ENCODE results near the gene NAPSA.

The NAPSA gene

DNA sequence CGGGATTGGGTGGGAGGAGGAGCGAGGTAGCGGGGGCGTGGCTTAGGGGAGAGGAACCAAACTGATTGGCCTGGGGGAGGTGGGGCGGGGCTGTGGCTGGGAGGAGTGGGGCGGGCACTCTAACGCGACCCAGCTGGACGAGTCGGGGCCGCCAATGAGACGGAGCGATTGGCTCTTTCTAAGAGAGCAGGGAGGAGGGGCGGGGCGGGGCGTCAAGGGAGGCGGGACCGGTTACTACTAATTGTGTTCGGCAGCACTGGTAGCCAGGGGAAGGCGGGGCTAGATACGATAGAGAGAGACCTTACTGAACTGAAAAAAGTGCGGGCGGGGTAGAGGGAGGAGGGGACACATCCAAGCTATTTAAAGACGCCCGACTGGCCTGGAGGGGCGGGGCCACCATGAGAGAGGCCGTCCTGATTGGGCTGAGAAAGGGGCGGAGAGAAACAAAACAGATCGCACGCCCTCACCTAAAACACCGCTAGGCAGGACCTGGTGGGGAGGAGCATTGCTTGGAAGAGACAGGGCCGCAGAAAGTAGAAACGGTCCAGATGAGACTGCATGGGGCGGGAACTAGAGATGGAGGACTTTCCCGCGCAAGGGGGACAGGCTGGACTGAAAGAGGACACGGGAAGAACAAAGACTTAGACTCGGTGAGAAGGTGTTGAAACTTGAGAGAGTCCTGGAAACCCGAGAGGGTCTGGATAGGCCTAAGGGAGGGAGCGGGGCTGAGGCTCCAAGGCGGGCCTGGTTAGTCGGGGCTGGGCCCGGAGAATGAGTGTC, 36.1 kb downstream of the NAPSA start, which contains the start of gene KCNC3:
Gene KCNC3, minus strand, starts transcription at position 232 of the 780 bp plus-strand sequence. CDS start 295 bp downstream, outside the sequence.
- peaks cover 27% of the 10 kb centered on the region for H4K20me1 ChIP-seq (ENCODE audit: control insufficient read depth, insufficient read depth, low read depth, low read length)
- H3K4me2 ChIP-seq (ENCODE audit: low read length) = peak within 1 kb of the TSS; percentile 99
- peaks cover 22% of the 10 kb centered on the region for H3K79me2 ChIP-seq (ENCODE audit: control insufficient read depth, low read length)
- peaks cover 25% of the 10 kb centered on the region for H3K27me3 ChIP-seq (ENCODE audit: control insufficient read depth, low read length)
- no peak for TF ChIP-seq EZH2phosphoT487 (IDR thresholded peaks at IDR 0.05; ENCODE audit: borderline replicate concordance, low read length)
- TF ChIP-seq, protein P1, sequence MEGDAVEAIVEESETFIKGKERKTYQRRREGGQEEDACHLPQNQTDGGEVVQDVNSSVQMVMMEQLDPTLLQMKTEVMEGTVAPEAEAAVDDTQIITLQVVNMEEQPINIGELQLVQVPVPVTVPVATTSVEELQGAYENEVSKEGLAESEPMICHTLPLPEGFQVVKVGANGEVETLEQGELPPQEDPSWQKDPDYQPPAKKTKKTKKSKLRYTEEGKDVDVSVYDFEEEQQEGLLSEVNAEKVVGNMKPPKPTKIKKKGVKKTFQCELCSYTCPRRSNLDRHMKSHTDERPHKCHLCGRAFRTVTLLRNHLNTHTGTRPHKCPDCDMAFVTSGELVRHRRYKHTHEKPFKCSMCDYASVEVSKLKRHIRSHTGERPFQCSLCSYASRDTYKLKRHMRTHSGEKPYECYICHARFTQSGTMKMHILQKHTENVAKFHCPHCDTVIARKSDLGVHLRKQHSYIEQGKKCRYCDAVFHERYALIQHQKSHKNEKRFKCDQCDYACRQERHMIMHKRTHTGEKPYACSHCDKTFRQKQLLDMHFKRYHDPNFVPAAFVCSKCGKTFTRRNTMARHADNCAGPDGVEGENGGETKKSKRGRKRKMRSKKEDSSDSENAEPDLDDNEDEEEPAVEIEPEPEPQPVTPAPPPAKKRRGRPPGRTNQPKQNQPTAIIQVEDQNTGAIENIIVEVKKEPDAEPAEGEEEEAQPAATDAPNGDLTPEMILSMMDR (IDR thresholded peaks at IDR 0.05; ENCODE audit: low read depth, low read length, poor library complexity, severe bottlenecking) = no peak
- H3K4me3 ChIP-seq (ENCODE audit: low read length) = peak within 1 kb of the TSS; percentile 84
- peak within 1 kb of the TSS; percentile 85 for H3K27ac ChIP-seq (ENCODE audit: low read depth, low read length)
- H3K4me1 ChIP-seq (ENCODE audit: control insufficient read depth, low read length) = peaks cover 79% of the 10 kb centered on the region
- no peaks in the 10 kb centered on the region for H3K9me3 ChIP-seq (ENCODE audit: control insufficient read depth, insufficient read depth, low read length)
- peaks cover 23% of the 10 kb centered on the region for H3F3A ChIP-seq (ENCODE audit: control insufficient read depth, insufficient read depth)
- no peaks in the 10 kb centered on the region for H3K9me2 ChIP-seq (replicated peaks; ENCODE audit: control insufficient read depth, low read length)
- H3K36me3 ChIP-seq (ENCODE audit: control insufficient read depth, low read length) = peaks cover 24% of the 10 kb centered on the region

DNA sequence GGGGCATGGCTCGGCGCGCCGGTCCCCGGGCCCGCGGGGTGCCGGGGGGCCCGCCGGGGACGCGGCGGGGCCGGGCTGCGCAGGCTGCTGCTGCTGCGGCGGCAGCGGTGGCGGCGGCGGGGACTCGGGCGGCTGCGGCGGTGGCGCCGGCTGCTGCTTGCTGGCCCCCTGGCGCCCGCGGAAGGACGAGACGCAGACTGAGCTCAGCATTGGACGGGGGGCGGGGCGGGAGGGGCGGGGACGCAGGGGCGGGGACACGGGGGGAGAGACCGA, 36.6 kb downstream of the NAPSA start:
- TF ChIP-seq EZH2phosphoT487 (IDR thresholded peaks at IDR 0.05; ENCODE audit: borderline replicate concordance, low read length) = no peak
- TF ChIP-seq, protein P1 (IDR thresholded peaks at IDR 0.05; ENCODE audit: low read depth, low read length, poor library complexity, severe bottlenecking) = no peak
- H3K36me3 ChIP-seq (ENCODE audit: control insufficient read depth, low read length) = peaks cover 19% of the 10 kb centered on the region
- H3K9me2 ChIP-seq (replicated peaks; ENCODE audit: control insufficient read depth, low read length) = no peaks in the 10 kb centered on the region
- H3K4me1 ChIP-seq (ENCODE audit: control insufficient read depth, low read length) = peaks cover 74% of the 10 kb centered on the region
- no peak overlapping the region for H3K27ac ChIP-seq (ENCODE audit: low read depth, low read length)
- peaks cover 27% of the 10 kb centered on the region for H4K20me1 ChIP-seq (ENCODE audit: control insufficient read depth, insufficient read depth, low read depth, low read length)
- H3K27me3 ChIP-seq (ENCODE audit: control insufficient read depth, low read length) = peaks cover 25% of the 10 kb centered on the region
- H3K9me3 ChIP-seq (ENCODE audit: control insufficient read depth, insufficient read depth, low read length) = no peaks in the 10 kb centered on the region
- H3K79me2 ChIP-seq (ENCODE audit: control insufficient read depth, low read length) = peaks cover 19% of the 10 kb centered on the region
- H3F3A ChIP-seq (ENCODE audit: control insufficient read depth, insufficient read depth) = peaks cover 20% of the 10 kb centered on the region
- H3K4me2 ChIP-seq (ENCODE audit: low read length) = peak overlapping the region; percentile 77; the same call in 1 of the 2 replicates
- peak overlapping the region; percentile 71; the same call in 1 of the 2 replicates for H3K4me3 ChIP-seq (ENCODE audit: low read length)

DNA sequence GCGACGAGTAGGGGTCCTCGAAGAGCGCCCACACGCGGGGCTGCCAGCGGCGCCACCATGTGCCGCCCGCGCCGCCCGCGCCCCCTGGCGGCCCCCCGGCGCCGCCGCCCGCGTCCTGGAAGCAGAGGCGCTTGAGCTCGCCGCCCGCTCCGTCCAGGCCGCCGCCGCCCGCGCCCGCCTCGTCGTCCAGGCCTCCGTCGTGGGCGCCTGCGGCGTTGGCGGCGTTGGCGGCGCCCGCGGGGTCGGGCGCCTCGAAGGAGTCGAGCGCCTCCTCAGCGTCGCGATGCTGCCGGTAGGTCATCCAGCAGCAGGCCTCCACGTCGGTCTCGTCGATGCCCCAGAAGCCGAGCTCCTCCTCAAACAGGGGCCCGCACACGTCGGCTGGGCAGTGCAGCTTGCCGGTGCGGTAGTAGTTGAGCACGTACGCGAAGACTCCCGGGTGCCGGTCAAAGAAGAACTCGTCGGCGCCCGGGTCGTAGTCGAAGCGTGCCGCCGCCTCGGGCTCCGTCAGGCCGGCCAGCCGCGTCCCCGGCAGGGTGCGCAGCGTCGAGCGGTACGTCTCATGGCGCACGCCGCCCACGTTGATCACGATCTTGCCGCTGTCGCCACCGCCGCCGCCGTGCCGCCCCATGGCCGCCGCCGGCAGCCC, 37.1 kb downstream of the NAPSA start:
- Histone ChIP-seq H3K27me3 (ENCODE audit: control insufficient read depth, low read length) (peaks cover 25% of the 10 kb centered on the region), H4K20me1 (ENCODE audit: control insufficient read depth, insufficient read depth, low read depth, low read length) (peaks cover 27% of the 10 kb centered on the region), H3K4me3 (ENCODE audit: low read length) (peak overlapping the region; percentile 71), H3K4me1 (ENCODE audit: control insufficient read depth, low read length) (peaks cover 70% of the 10 kb centered on the region), H3K79me2 (ENCODE audit: control insufficient read depth, low read length) (peaks cover 19% of the 10 kb centered on the region), H3K36me3 (ENCODE audit: control insufficient read depth, low read length) (peaks cover 14% of the 10 kb centered on the region), H3K4me2 (ENCODE audit: low read length) (peak overlapping the region; percentile 77), H3K9me3 (ENCODE audit: control insufficient read depth, insufficient read depth, low read length) (no peaks in the 10 kb centered on the region), H3F3A (ENCODE audit: control insufficient read depth, insufficient read depth) (peaks cover 20% of the 10 kb centered on the region), H3K9me2 (replicated peaks; ENCODE audit: control insufficient read depth, low read length) (no peaks in the 10 kb centered on the region), H3K27ac (ENCODE audit: low read depth, low read length) (no peak overlapping the region)
- no peak for TF ChIP-seq EZH2phosphoT487 (IDR thresholded peaks at IDR 0.05; ENCODE audit: borderline replicate concordance, low read length)
- TF ChIP-seq, protein P1 (IDR thresholded peaks at IDR 0.05; ENCODE audit: low read depth, low read length, poor library complexity, severe bottlenecking) = no peak

Data from DOHH2 (cell line).